Measurements from ENCODE around the gene TNFRSF8. TPM values are rescaled to one million over a fixed set of nuclear protein-coding genes. Genes with fewer than 3 reads are reported as not detected.

TNFRSF8 gene
- total and polyA plus RNA-seq, 9 of the 15 experiments (the other 6 are each of a cell fraction or from before 2014, with no cell fraction given) = 3.5 to 38.4 (median 17.1) TPM

DNA sequence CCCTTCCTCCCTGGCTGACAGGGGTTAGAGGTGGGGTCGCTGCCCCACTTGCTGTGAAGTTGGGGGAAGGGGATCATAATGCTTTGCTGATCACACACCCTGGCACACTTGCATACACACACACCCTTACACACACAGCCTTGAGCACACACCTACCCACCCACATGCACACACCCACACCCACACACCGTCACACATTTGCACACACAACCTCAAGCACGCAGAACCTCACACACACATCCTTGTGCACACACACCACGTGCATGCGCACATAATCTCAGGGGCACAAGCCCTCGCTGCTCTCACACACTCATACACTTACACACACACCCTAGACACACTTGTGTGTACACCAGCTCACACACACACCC is 16.4 kb upstream of the TNFRSF8 start:
- no peaks in the 10 kb centered on the region for H3K9me3 ChIP-seq (replicated peaks; ENCODE audit: control insufficient read depth, insufficient read depth, low read depth, low read length)
- H3K27me3 ChIP-seq (ENCODE audit: control insufficient read depth in 2 of 2, insufficient read depth in 2 of 2, low read length in 2 of 2) = no peaks in the 10 kb centered on the region
- intact Hi-C loops (cut with micrococcal nuclease) = no loop called here
- DNase-seq (ENCODE audit: extremely low read depth in 1 of 4, low spot score in 3 of 4) (no peak), FAIRE-seq (no peak), ATAC-seq (no peak)
- H3K79me2 ChIP-seq (ENCODE audit: control insufficient read depth, insufficient read depth, low read length) = no peaks in the 10 kb centered on the region
- in situ Hi-C loops (cut with MboI) = no loop called here
- CTCF ChIA-PET (ENCODE audit: low intra/inter-chr PET ratio) = no interaction called here
- WGBS (ENCODE audit: insufficient coverage, low coverage, missing lambda C conversion rate) = 74% methylated on average over 6 of the region's 6 CpGs
- no peak overlapping the region for H3K27ac ChIP-seq (ENCODE audit: extremely low read depth, low read depth, low read length)
- no peak overlapping the region for H3K4me3 ChIP-seq
- no TSS peak for BruUV-seq (replicated peaks)
- peak overlapping the region in 1 of 2 experiments; percentile 49; a peak in 1 of 4 replicates for H3K9ac ChIP-seq (ENCODE audit: insufficient read depth in 1 of 2, low read depth in 2 of 2, low read length in 2 of 2)
- no peak overlapping the region for H3K4me2 ChIP-seq (ENCODE audit: insufficient read depth, low read length)
- peaks cover 14 to 27% of the 10 kb centered on the region in 2 experiments; a peak in 4 of 5 replicates for H3K4me1 ChIP-seq (replicated peaks in 1 of 2; ENCODE audit: control insufficient read depth in 2 of 2, insufficient read depth in 2 of 2, low read length in 2 of 2)
- no peak overlapping the region for H2AFZ ChIP-seq (ENCODE audit: low read depth, low read length)
- POLR2A ChIA-PET = interaction anchor here (2.0 to 3.4 kb wide), 2 partner anchors 10 to 138 kb away, joined by 14 to 28 read pairs; no protein-coding TSS in a partner anchor
- no peaks in the 10 kb centered on the region for H3K9me1 ChIP-seq (ENCODE audit: control insufficient read depth, insufficient read depth, low read length)
- H3K36me3 ChIP-seq (ENCODE audit: control insufficient read depth, insufficient read depth, low read length) = no peaks in the 10 kb centered on the region
- H4K20me1 ChIP-seq (replicated peaks; ENCODE audit: control insufficient read depth, insufficient read depth, low read length) = no peaks in the 10 kb centered on the region
- TF ChIP-seq, protein P1, sequence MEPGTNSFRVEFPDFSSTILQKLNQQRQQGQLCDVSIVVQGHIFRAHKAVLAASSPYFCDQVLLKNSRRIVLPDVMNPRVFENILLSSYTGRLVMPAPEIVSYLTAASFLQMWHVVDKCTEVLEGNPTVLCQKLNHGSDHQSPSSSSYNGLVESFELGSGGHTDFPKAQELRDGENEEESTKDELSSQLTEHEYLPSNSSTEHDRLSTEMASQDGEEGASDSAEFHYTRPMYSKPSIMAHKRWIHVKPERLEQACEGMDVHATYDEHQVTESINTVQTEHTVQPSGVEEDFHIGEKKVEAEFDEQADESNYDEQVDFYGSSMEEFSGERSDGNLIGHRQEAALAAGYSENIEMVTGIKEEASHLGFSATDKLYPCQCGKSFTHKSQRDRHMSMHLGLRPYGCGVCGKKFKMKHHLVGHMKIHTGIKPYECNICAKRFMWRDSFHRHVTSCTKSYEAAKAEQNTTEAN (CRISPR knock-in tag; IDR thresholded peaks at IDR 0.05) = peak; percentile 85
- no peak for TF ChIP-seq HNRNPL (IDR thresholded peaks at IDR 0.05; ENCODE audit: low read depth, low read length)
- TF ChIP-seq ZNF133 (CRISPR knock-in tag; IDR thresholded peaks at IDR 0.05) = no peak
- TF ChIP-seq, protein P2, sequence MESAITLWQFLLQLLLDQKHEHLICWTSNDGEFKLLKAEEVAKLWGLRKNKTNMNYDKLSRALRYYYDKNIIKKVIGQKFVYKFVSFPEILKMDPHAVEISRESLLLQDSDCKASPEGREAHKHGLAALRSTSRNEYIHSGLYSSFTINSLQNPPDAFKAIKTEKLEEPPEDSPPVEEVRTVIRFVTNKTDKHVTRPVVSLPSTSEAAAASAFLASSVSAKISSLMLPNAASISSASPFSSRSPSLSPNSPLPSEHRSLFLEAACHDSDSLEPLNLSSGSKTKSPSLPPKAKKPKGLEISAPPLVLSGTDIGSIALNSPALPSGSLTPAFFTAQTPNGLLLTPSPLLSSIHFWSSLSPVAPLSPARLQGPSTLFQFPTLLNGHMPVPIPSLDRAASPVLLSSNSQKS (CRISPR knock-in tag; IDR thresholded peaks at IDR 0.05) = no peak
- no peak for TF ChIP-seq FOXA1 (IDR thresholded peaks at IDR 0.05; ENCODE audit: borderline replicate concordance)
- TF ChIP-seq SLC30A9 (CRISPR knock-in tag; IDR thresholded peaks at IDR 0.05) = no peak
- TF ChIP-seq MEF2D (tag; conservative IDR thresholded peaks at IDR 0.05; ENCODE audit: low read depth) = no peak
- no peak for TF ChIP-seq SOX6 (IDR thresholded peaks at IDR 0.05)
- no peak for TF ChIP-seq POLR2AphosphoS2 (IDR thresholded peaks at IDR 0.05; ENCODE audit: low read length)
- TF ChIP-seq CC2D1A (IDR thresholded peaks at IDR 0.05) = no peak
- TF ChIP-seq NELFE (IDR thresholded peaks at IDR 0.05; ENCODE audit: insufficient read depth, insufficient read length) = no peak
- no peak for TF ChIP-seq ILF3 (IDR thresholded peaks at IDR 0.05; ENCODE audit: borderline replicate concordance)
- no peak for TF ChIP-seq MTF1 (CRISPR knock-in tag; IDR thresholded peaks at IDR 0.05; ENCODE audit: borderline replicate concordance)
- TF ChIP-seq, protein P3, sequence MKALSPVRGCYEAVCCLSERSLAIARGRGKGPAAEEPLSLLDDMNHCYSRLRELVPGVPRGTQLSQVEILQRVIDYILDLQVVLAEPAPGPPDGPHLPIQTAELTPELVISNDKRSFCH (CRISPR knock-in tag; IDR thresholded peaks at IDR 0.05) = no peak
- TF ChIP-seq, protein P3 (tag; IDR thresholded peaks at IDR 0.05) = no peak
- TF ChIP-seq TSC22D4 (tag; IDR thresholded peaks at IDR 0.05) = no peak
- TF ChIP-seq, protein P4, sequence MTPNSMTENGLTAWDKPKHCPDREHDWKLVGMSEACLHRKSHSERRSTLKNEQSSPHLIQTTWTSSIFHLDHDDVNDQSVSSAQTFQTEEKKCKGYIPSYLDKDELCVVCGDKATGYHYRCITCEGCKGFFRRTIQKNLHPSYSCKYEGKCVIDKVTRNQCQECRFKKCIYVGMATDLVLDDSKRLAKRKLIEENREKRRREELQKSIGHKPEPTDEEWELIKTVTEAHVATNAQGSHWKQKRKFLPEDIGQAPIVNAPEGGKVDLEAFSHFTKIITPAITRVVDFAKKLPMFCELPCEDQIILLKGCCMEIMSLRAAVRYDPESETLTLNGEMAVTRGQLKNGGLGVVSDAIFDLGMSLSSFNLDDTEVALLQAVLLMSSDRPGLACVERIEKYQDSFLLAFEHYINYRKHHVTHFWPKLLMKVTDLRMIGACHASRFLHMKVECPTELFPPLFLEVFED (CRISPR knock-in tag; conservative IDR thresholded peaks at IDR 0.05) = 0 out of 2 replicates have a peak, but pooled peaks have one; percentile 11
